Endothelial cell of umbilical vein (primary cell): ENCODE measurements around the gene NLGN2. TPM values are rescaled to one million over a fixed set of nuclear protein-coding genes. Genes with fewer than 3 reads are reported as not detected.
A peak's percentile ranks its signal among the peaks of the same experiment; 100 is the strongest.

ENCODE experiments used
- BruUV-seq: library from RNA; stranded (reverse); fragments of 400-500 nt; replicated peaks from 2 replicates; lab custom pipeline; 2021; lab: Mats Ljungman, UMichigan
- CTCF ChIA-PET: fragments of 300-600, 350-600 bp; sonication (Branson Sonifier 250); formaldehyde crosslinking; loops from one replicate; lab custom pipeline; 2021; ENCODE audit warnings: antibody characterized with exemption, inconsistent platforms; lab: Charles Lee
- POLR2A ChIA-PET: fragments of 300-600, 350-600 bp; sonication (Branson Sonifier 250); formaldehyde crosslinking; loops from one replicate; lab custom pipeline; 2021; ENCODE audit warnings: antibody characterized with exemption, inconsistent platforms; lab: Charles Lee
- DNase-seq: peaks from one replicate; pipeline ENCODE4 v3.0.0-alpha.2; 2011; ENCODE audit warnings: low read depth, low spot score
- FAIRE-seq: peaks from 2 replicates; lab custom pipeline; 2011; peaks lifted over from hg19 to GRCh38; lab: Jason Lieb, UNC
- H2AFZ ChIP-seq: 2 replicates; pipeline ENCODE4 v1.6.0; 2012; ENCODE audit warnings: low read depth, low read length, control low read depth, inconsistent platforms
- H3K27ac ChIP-seq: 2 replicates; pipeline ENCODE4 v1.5.1; 2011; ENCODE audit warnings: low read depth, mild to moderate bottlenecking, control low read depth, low read length, moderate library complexity; ENCODE audit not compliant: insufficient read depth
- H3K27me3 ChIP-seq, 2 experiments: 2 replicates each; pipeline versions ENCODE4 v1.6.0 to v1.6.1; 2011; ENCODE audit warnings: low read length in 2 of 2, mixed read lengths in 1 of 2; ENCODE audit not compliant: control insufficient read depth in 2 of 2, insufficient read depth in 2 of 2
- H3K36me3 ChIP-seq, 2 experiments: 2 replicates in 1 of 2; 3 replicates in 1 of 2; pipeline ENCODE4 v1.5.1; 2011; ENCODE audit warnings: low read length in 2 of 2, mild to moderate bottlenecking in 1 of 2, moderate library complexity in 1 of 2; ENCODE audit not compliant: control insufficient read depth in 2 of 2, insufficient read depth in 2 of 2; ENCODE audit errors: extremely low read depth in 1 of 2
- H3K4me1 ChIP-seq: 3 replicates; pipeline ENCODE4 v1.5.1; 2011; ENCODE audit warnings: mild to moderate bottlenecking, low read length; ENCODE audit not compliant: control insufficient read depth, insufficient read depth; ENCODE audit errors: extremely low read depth
- H3K4me2 ChIP-seq: 2 replicates; pipeline ENCODE4 v1.6.1; 2011; ENCODE audit warnings: low read length, control low read depth, mixed read lengths; ENCODE audit not compliant: insufficient read depth
- H3K4me3 ChIP-seq, 3 experiments: fragments of 200-600 bp in 1 of 3; sonication (generic), shearing (Covaris generic) in 1 of 3; replicated peaks in 1 of 3; 2 replicates each; pipeline ENCODE4 v1.5.1; 2011 to 2016; ENCODE audit warnings: control low read depth in 3 of 3, low read length in 3 of 3, mild to moderate bottlenecking in 2 of 3, inconsistent platforms in 1 of 3, low read depth in 1 of 3, moderate library complexity in 1 of 3; ENCODE audit not compliant: insufficient read depth in 1 of 3
- H3K79me2 ChIP-seq: 2 replicates; pipeline ENCODE4 v1.6.0; 2012; ENCODE audit warnings: low read length, inconsistent platforms; ENCODE audit not compliant: control insufficient read depth, insufficient read depth
- H3K9ac ChIP-seq: replicated peaks from 2 replicates; pipeline ENCODE3; 2011; ENCODE audit warnings: low read length, control low read depth; ENCODE audit not compliant: insufficient read depth; ENCODE audit errors: extremely low read depth
- H3K9me1 ChIP-seq: replicated peaks from 3 replicates; pipeline ENCODE4 v1.6.0; 2011; ENCODE audit warnings: mild to moderate bottlenecking, low read length; ENCODE audit not compliant: control insufficient read depth, insufficient read depth; ENCODE audit errors: extremely low read depth
- H3K9me3 ChIP-seq: replicated peaks from 2 replicates; pipeline ENCODE4 v1.5.1; 2012; ENCODE audit warnings: low read length, inconsistent platforms; ENCODE audit not compliant: control insufficient read depth, insufficient read depth
- H4K20me1 ChIP-seq: replicated peaks from 2 replicates; pipeline ENCODE3; 2011; ENCODE audit warnings: mild to moderate bottlenecking, low read length; ENCODE audit not compliant: control insufficient read depth, insufficient read depth; ENCODE audit errors: extremely low read depth
- CTCF ChIP-seq, 2 donors: IDR thresholded peaks; 1 replicate in 1 of 2; 2 replicates in 1 of 2; pipeline ENCODE4 v1.5.1; 2011; ENCODE audit warnings: low read length in 2 of 2, mild to moderate bottlenecking in 2 of 2, moderate library complexity in 2 of 2, control low read depth in 1 of 2, inconsistent platforms in 1 of 2, low read depth in 1 of 2; ENCODE audit not compliant: insufficient read depth in 1 of 2; ENCODE audit errors: extremely low read depth in 1 of 2
- EZH2 ChIP-seq: IDR thresholded peaks from 2 replicates; pipeline ENCODE4 v1.6.1; 2012; ENCODE audit warnings: borderline replicate concordance, low read depth, mild to moderate bottlenecking, moderate library complexity, low read length, inconsistent platforms; ENCODE audit not compliant: severe bottlenecking
- JUN ChIP-seq: IDR thresholded peaks from 2 replicates; pipeline ENCODE4 v1.6.1; 2011; ENCODE audit warnings: borderline replicate concordance, low read depth; ENCODE audit not compliant: insufficient read length, insufficient read depth
- MYC ChIP-seq: IDR thresholded peaks from one replicate; pipeline ENCODE4 v1.6.1; 2011; ENCODE audit warnings: mild to moderate bottlenecking, low read depth, low read length
- POLR2A ChIP-seq: IDR thresholded peaks from 2 replicates; pipeline ENCODE4 v1.6.1; 2012; ENCODE audit warnings: low read depth, mild to moderate bottlenecking, control low read depth, low read length
- POLR2AphosphoS5 ChIP-seq: IDR thresholded peaks from 2 replicates; pipeline ENCODE4 v1.6.1; 2012; ENCODE audit warnings: low read depth, mild to moderate bottlenecking, control low read depth, low read length, moderate library complexity; ENCODE audit not compliant: insufficient read depth
- dilution Hi-C: fragments of 300-500 bp; cut with MboI; formaldehyde crosslinking; loops from one replicate; pipeline ENCODE4 v1.15.0; 2019; ENCODE audit warnings: low sequenced_read_pairs; ENCODE audit not compliant: extremely low pct_ligation_motif_present
- intact Hi-C: fragments of 100-400 bp; cut with micrococcal nuclease; formaldehyde crosslinking; loops from one replicate; pipeline ENCODE4 v1.10.0; 2022
- polyA plus RNA-seq, 4 experiments: library from polyadenylated mRNA; depleted of rRNA in 3 of 4; stranded (reverse) in 3 of 4; unstranded in 1 of 4; fragments of >200 nt; gene quantifications; 2 replicates each; pipeline versions ENCODE4 v1.2.1 to v1.2.3, GENCODE V29; 2011 to 2012; ENCODE audit warnings: missing spikeins in 1 of 4
- total RNA-seq: library from RNA; stranded (reverse); gene quantifications from 2 replicates; pipeline ENCODE4 v1.2.3, GENCODE V29; 2021
- TF ChIP-seq, protein P1 (sequence below): IDR thresholded peaks from 2 replicates; pipeline ENCODE4 v1.6.1; 2011; ENCODE audit not compliant: insufficient read depth, insufficient read length

NLGN2 gene
- total and polyA plus RNA-seq, 2 donors (not counting 3 experiments of a cell fraction or from before 2014, with no cell fraction given): 15.4 to 25.9 TPM

GRCh38 chr17:7394452-7395191 is 13.0 kb upstream of the NLGN2 start, which contains the start of gene PLSCR3:
Gene PLSCR3 (minus strand): TSS chr17:7394525. CDS start chr17:7394110, 415 bp downstream.
- BruUV-seq: TSS peak; percentile 62
- POLR2A ChIA-PET: interaction anchor here (1.0 kb wide), 1 partner anchor 9 kb away, joined by 11 read pairs; the partner anchor contains the start of gene TMEM256
- dilution Hi-C loops: no loop called here
- Histone ChIP-seq H3K27ac (peak within 1 kb of the TSS; percentile 45), H3K9me1 (no peaks in the 10 kb centered on the region), H3K79me2 (no peaks in the 10 kb centered on the region), H3K27me3 (no peaks in the 10 kb centered on the region), H4K20me1 (no peaks in the 10 kb centered on the region), H3K36me3 (peaks cover 0 to 12% of the 10 kb centered on the region in 2 experiments), H2AFZ (peak within 1 kb of the TSS; percentile 51), H3K4me2 (peak within 1 kb of the TSS; percentile 45), H3K4me3 (peak within 1 kb of the TSS; percentile 58 to 93 (median 92)), H3K9me3 (no peaks in the 10 kb centered on the region), H3K4me1 (peaks cover 16% of the 10 kb centered on the region), H3K9ac (peak within 1 kb of the TSS; percentile 81)
- CTCF ChIA-PET: interaction anchor here (0.6 to 2.3 kb wide), 8 partner anchors 9 to 166 kb away, joined by 3 to 11 read pairs (median 5); partner anchors contain the start of gene TMEM256
- FAIRE-seq: peak; percentile 84
- TF ChIP-seq MYC (no peak), POLR2A (peak; percentile 90), CTCF (IDR thresholded peaks at IDR 0.05; ENCODE audit: extremely low read depth in 1 of 2, insufficient read depth in 1 of 2, low read depth in 1 of 2, low read length in 2 of 2) (peak in 1 of 2 donors; percentile 55), POLR2AphosphoS5 (peak; percentile 98), JUN (no peak), EZH2 (no peak)
- TF ChIP-seq, protein P1, sequence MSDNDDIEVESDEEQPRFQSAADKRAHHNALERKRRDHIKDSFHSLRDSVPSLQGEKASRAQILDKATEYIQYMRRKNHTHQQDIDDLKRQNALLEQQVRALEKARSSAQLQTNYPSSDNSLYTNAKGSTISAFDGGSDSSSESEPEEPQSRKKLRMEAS: no peak
- intact Hi-C loops: loop anchor here (1.0 to 5.0 kb wide), 5 partner anchors 10 to 166 kb away; partner anchors contain the start of genes POLR2A, SENP3, TMEM102 and TMEM256
- DNase-seq: peak; percentile 92
